GM23338 (cell line): ENCODE data around the gene GAS2L3. TPM values are rescaled to one million over a fixed set of nuclear protein-coding genes. Genes with fewer than 3 reads are reported as not detected.

Source experiments
- ATAC-seq: fragments of 200-7000 bp; cut with Tn5 transposase; 3 replicates; pipeline ENCODE4 v1.9.1; 2020
- DNase-seq: peaks from one replicate; pipeline ENCODE4 v3.0.0-alpha.2; 2015; ENCODE audit warnings: low spot score
- H2AFZ ChIP-seq: fragments of 200-600 bp; sonication (generic); 2 replicates; pipeline ENCODE4 v1.8.0; 2016; ENCODE audit warnings: antibody characterized with exemption, mild to moderate bottlenecking, moderate library complexity
- H3F3A ChIP-seq: fragments of 200-600 bp; sonication (generic); replicated peaks from 2 replicates; pipeline ENCODE4 v1.8.0; 2017; ENCODE audit warnings: antibody characterized with exemption, mixed run types, low read depth
- H3K27ac ChIP-seq: fragments of 200-600 bp; sonication (generic); 2 replicates; pipeline ENCODE4 v1.6.1; 2016; ENCODE audit warnings: low read depth
- H3K27me3 ChIP-seq: fragments of 200-600 bp; sonication (generic); 2 replicates; pipeline ENCODE4 v1.8.0; 2016; ENCODE audit warnings: mild to moderate bottlenecking, mixed run types, moderate library complexity; ENCODE audit not compliant: insufficient read depth
- H3K36me3 ChIP-seq: fragments of 200-600 bp; sonication (generic); 2 replicates; pipeline ENCODE4 v1.8.0; 2016; ENCODE audit warnings: mild to moderate bottlenecking; ENCODE audit not compliant: insufficient read depth
- H3K4me1 ChIP-seq: fragments of 200-600 bp; sonication (generic); 2 replicates; pipeline ENCODE4 v1.8.0; 2016; ENCODE audit warnings: mild to moderate bottlenecking, moderate library complexity; ENCODE audit not compliant: insufficient read depth
- H3K4me2 ChIP-seq: fragments of 200-600 bp; sonication (generic); 2 replicates; pipeline ENCODE4 v1.7.1; 2017; ENCODE audit warnings: mixed run types
- H3K4me3 ChIP-seq: fragments of 200-600 bp; sonication (generic); 2 replicates; pipeline ENCODE4 v1.6.1; 2016; ENCODE audit warnings: mixed run types
- H3K79me2 ChIP-seq: fragments of 200-600 bp; sonication (generic); replicated peaks from 2 replicates; pipeline ENCODE4 v1.8.0; 2017; ENCODE audit warnings: mild to moderate bottlenecking; ENCODE audit not compliant: insufficient read depth
- H3K9me2 ChIP-seq: fragments of 200-600 bp; sonication (generic); 2 replicates; pipeline ENCODE4 v1.8.0; 2017; ENCODE audit not compliant: insufficient read depth
- H4K20me1 ChIP-seq: fragments of 200-600 bp; sonication (generic); replicated peaks from 2 replicates; pipeline ENCODE4 v1.8.0; 2017; ENCODE audit warnings: mild to moderate bottlenecking; ENCODE audit not compliant: insufficient read depth
- H3K27ac Mint-ChIP-seq: 2 replicates; pipeline ENCODE4 v1.8.0; 2020; ENCODE audit warnings: inconsistent platforms, mild to moderate bottlenecking, moderate library complexity, mixed read lengths
- H3K27me3 Mint-ChIP-seq: 3 replicates; pipeline ENCODE4 v1.8.0; 2022; ENCODE audit warnings: low read depth, mild to moderate bottlenecking, moderate library complexity, mixed read lengths, inconsistent platforms; ENCODE audit not compliant: insufficient read depth, poor library complexity
- H3K36me3 Mint-ChIP-seq: 3 replicates; pipeline ENCODE4 v1.8.0; 2021; ENCODE audit warnings: low read depth, mild to moderate bottlenecking, inconsistent platforms, moderate library complexity, mixed read lengths
- H3K4me1 Mint-ChIP-seq: 3 replicates; pipeline ENCODE4 v1.8.0; 2020; ENCODE audit warnings: mild to moderate bottlenecking, inconsistent platforms, mixed read lengths
- H3K4me3 Mint-ChIP-seq: 3 replicates; pipeline ENCODE4 v1.8.0; 2021; ENCODE audit warnings: moderate library complexity, mild to moderate bottlenecking, inconsistent platforms, mixed read lengths
- H3K9me3 Mint-ChIP-seq: 3 replicates; pipeline ENCODE4 v1.8.0; 2020; ENCODE audit warnings: moderate library complexity, mild to moderate bottlenecking, inconsistent platforms, mixed read lengths
- CREB1 ChIP-seq: fragments of 250-450 bp; sonication (Bioruptor Pico); IDR thresholded peaks from 2 replicates; pipeline ENCODE4 v1.5.0; 2020; ENCODE audit warnings: low read depth, mild to moderate bottlenecking, moderate library complexity
- CTCF ChIP-seq, 2 experiments: fragments of 200-600 bp in 1 of 2; sonication (generic) in 1 of 2; conservative IDR thresholded peaks; 2 replicates each; pipeline versions ENCODE4 v1.5.1 to v1.6.1; 2016 to 2017; ENCODE audit warnings: antibody characterized with exemption in 2 of 2, low read depth in 2 of 2, mild to moderate bottlenecking in 2 of 2, moderate library complexity in 1 of 2
- ETS1 ChIP-seq: IDR thresholded peaks from 2 replicates; pipeline ENCODE4 v1.6.1; 2016; ENCODE audit warnings: antibody characterized with exemption
- EZH2 ChIP-seq: fragments of 200-600 bp; sonication (generic); IDR thresholded peaks from one replicate; pipeline ENCODE4 v1.8.0; 2017; ENCODE audit warnings: antibody characterized with exemption, mild to moderate bottlenecking, low read depth; ENCODE audit not compliant: unreplicated experiment
- EZH2phosphoT487 ChIP-seq: fragments of 200-600 bp; sonication (generic); IDR thresholded peaks from one replicate; pipeline ENCODE4 v1.8.1; 2018; ENCODE audit warnings: antibody characterized with exemption; ENCODE audit not compliant: unreplicated experiment
- JUNB ChIP-seq: IDR thresholded peaks from one replicate; pipeline ENCODE4 v1.6.1; 2016; ENCODE audit warnings: antibody characterized with exemption; ENCODE audit not compliant: unreplicated experiment
- NANOG ChIP-seq: IDR thresholded peaks from 2 replicates; pipeline ENCODE4 v1.6.1; 2016; ENCODE audit warnings: antibody characterized with exemption, borderline replicate concordance
- POLR2AphosphoS5 ChIP-seq: IDR thresholded peaks from 2 replicates; pipeline ENCODE4 v1.6.1; 2016; ENCODE audit warnings: antibody characterized with exemption, low read depth
- REST ChIP-seq: IDR thresholded peaks from one replicate; pipeline ENCODE4 v1.6.1; 2018; ENCODE audit warnings: antibody characterized with exemption; ENCODE audit not compliant: unreplicated experiment
- STAT1 ChIP-seq: IDR thresholded peaks from one replicate; pipeline ENCODE4 v1.6.1; 2016; ENCODE audit warnings: antibody characterized with exemption; ENCODE audit not compliant: unreplicated experiment
- ZNF331 ChIP-seq: fragments of 250-450 bp; sonication (Bioruptor Pico); IDR thresholded peaks from 2 replicates; pipeline ENCODE4 v1.5.0; 2020; ENCODE audit warnings: low read depth, mild to moderate bottlenecking, moderate library complexity
- ZNF462 ChIP-seq: fragments of 250-450 bp; sonication (Bioruptor Pico); IDR thresholded peaks from 2 replicates; pipeline ENCODE4 v1.5.0; 2020; ENCODE audit warnings: mild to moderate bottlenecking, moderate library complexity
- polyA plus RNA-seq: library from polyadenylated mRNA; unstranded; fragments of >200 nt; fragmentation: Nextera tagmentation; extraction: Ambion mirVana; gene quantifications from 2 replicates; pipeline ENCODE4 v1.2.1, GENCODE V29; 2016
- total RNA-seq: library from RNA; depleted of rRNA; stranded (reverse); fragments of >200 nt; shearing (Covaris generic); gene quantifications from 2 replicates; pipeline ENCODE4 v1.2.3, GENCODE V29; 2014

The GAS2L3 gene
- total and polyA plus RNA-seq, 2 experiments from 2014 or later, result 9.7 to 22.3 TPM

- H3K4me1 Mint-ChIP-seq, result peaks cover 7% of the 10 kb centered on the region
- H3K27ac Mint-ChIP-seq, result no peak overlapping the region
- Histone ChIP-seq H3K79me2 (peaks cover 88% of the 10 kb centered on the region), H4K20me1 (no peaks in the 10 kb centered on the region), H3K36me3 (no peaks in the 10 kb centered on the region), H3K27me3 (peaks cover 3% of the 10 kb centered on the region), H2AFZ (no peak overlapping the region), H3K9me2 (0 out of 2 replicates have a peak, but pooled peaks cover 6% of the 10 kb centered on the region), H3K27ac (no peak overlapping the region), H3K4me2 (no peak overlapping the region), H3F3A (no peaks in the 10 kb centered on the region), H3K4me3 (no peak overlapping the region), H3K4me1 (peaks cover under 1% of the 10 kb centered on the region; the same call in 1 of the 2 replicates)
- ATAC-seq (no peak), DNase-seq (no peak)
- H3K36me3 Mint-ChIP-seq, result no peaks in the 10 kb centered on the region
- no peak overlapping the region for H3K4me3 Mint-ChIP-seq
- peaks cover 2% of the 10 kb centered on the region for H3K27me3 Mint-ChIP-seq
- TF ChIP-seq ETS1 (no peak), CTCF (conservative IDR thresholded peaks at IDR 0.05; ENCODE audit: low read depth in 2 of 2) (no peak), JUNB (no peak), POLR2AphosphoS5 (no peak), EZH2phosphoT487 (no peak), ZNF331 (CRISPR knock-in tag) (no peak), REST (no peak), STAT1 (no peak), ZNF462 (CRISPR knock-in tag) (no peak), NANOG (no peak), CREB1 (CRISPR knock-in tag) (no peak), EZH2 (no peak)
- no peaks in the 10 kb centered on the region; the same call in 2 of the 3 replicates for H3K9me3 Mint-ChIP-seq
Measured at GRCh38 chr12:100579844-100580243, 6.4 kb downstream of the GAS2L3 start.
